GM12878 (cell line): ENCODE measurements around the gene RNF32. TPM values are rescaled to one million over a fixed set of nuclear protein-coding genes. Genes with fewer than 3 reads are reported as not detected.

Experiments
- ATAC-seq: fragments of 200-7000 bp; cut with Tn5 transposase; 3 replicates; pipeline ENCODE4 v1.9.1; 2020; ENCODE audit warnings: mild to moderate bottlenecking, moderate library complexity
- BruUV-seq: library from RNA; stranded (reverse); fragments of 400-500 nt; replicated peaks from 2 replicates; lab custom pipeline; 2021; lab: Mats Ljungman, UMichigan
- CTCF ChIA-PET: fragments of 300-600 bp; sonication (Branson Sonifier 250); formaldehyde crosslinking; extraction: SDS; loops from one replicate; lab custom pipeline; 2021; ENCODE audit warnings: inconsistent platforms; lab: Yijun Ruan, JAX
- POLR2A ChIA-PET: fragments of 350-600 bp; formaldehyde crosslinking; extraction: SDS; loops from one replicate; lab custom pipeline; 2021; ENCODE audit warnings: inconsistent platforms; lab: Charles Lee
- RAD21 ChIA-PET: fragments of 300-600 bp; sonication (Branson Sonifier 250); formaldehyde crosslinking; loops from one replicate; lab custom pipeline; 2023; ENCODE audit warnings: antibody characterized with exemption; ENCODE audit not compliant: unreplicated experiment; lab: Charles Lee
- SMC1A ChIA-PET: fragments of 300-600 bp; sonication (Branson Sonifier 250); formaldehyde crosslinking; loops from one replicate; lab custom pipeline; 2023; ENCODE audit not compliant: unreplicated experiment, uncharacterized antibody; lab: Charles Lee
- DNase-seq: peaks from one replicate; pipeline ENCODE4 v3.0.0-alpha.2; 2011; ENCODE audit warnings: low read depth, low spot score
- FAIRE-seq: peaks from 3 replicates; lab custom pipeline; 2011; peaks lifted over from hg19 to GRCh38; lab: Jason Lieb, UNC
- H2AFZ ChIP-seq: 2 replicates; pipeline ENCODE4 v1.6.0; 2011; ENCODE audit warnings: low read depth, low read length, control low read depth; ENCODE audit not compliant: control insufficient read depth
- H3K27ac ChIP-seq: 2 replicates; pipeline ENCODE4 v1.5.1; 2011; ENCODE audit warnings: control low read depth; ENCODE audit not compliant: control insufficient read depth, insufficient read depth
- H3K27me3 ChIP-seq, 2 experiments: replicated peaks in 1 of 2; 2 replicates each; pipeline versions ENCODE4 v1.6.0 to v1.6.1; 2011; ENCODE audit warnings: low read length in 1 of 2; ENCODE audit not compliant: control insufficient read depth in 2 of 2, insufficient read depth in 2 of 2
- H3K36me3 ChIP-seq, 2 experiments: 2 replicates each; pipeline ENCODE4 v1.5.1; 2011; ENCODE audit warnings: low read length in 1 of 2; ENCODE audit not compliant: control insufficient read depth in 2 of 2, insufficient read depth in 2 of 2
- H3K4me1 ChIP-seq: 2 replicates; pipeline ENCODE4 v1.6.1; 2011; ENCODE audit warnings: mild to moderate bottlenecking, low read length, moderate library complexity, mixed read lengths; ENCODE audit not compliant: control insufficient read depth, insufficient read depth
- H3K4me2 ChIP-seq: 2 replicates; pipeline ENCODE4 v1.6.0; 2011; ENCODE audit warnings: control low read depth; ENCODE audit not compliant: control insufficient read depth, insufficient read depth
- H3K4me3 ChIP-seq: fragments of 200-600 bp; sonication (generic); 2 replicates; pipeline ENCODE4 v1.5.1; 2016
- H3K79me2 ChIP-seq: 2 replicates; pipeline ENCODE4 v1.6.0; 2011; ENCODE audit warnings: low read length; ENCODE audit not compliant: control insufficient read depth, insufficient read depth
- H3K9ac ChIP-seq: 2 replicates; pipeline ENCODE4 v1.8.0; 2011; ENCODE audit warnings: low read length, control low read depth, mixed read lengths; ENCODE audit not compliant: control insufficient read depth, insufficient read depth
- H3K9me3 ChIP-seq: replicated peaks from 3 replicates; pipeline ENCODE4 v1.5.1; 2011; ENCODE audit warnings: mild to moderate bottlenecking, low read length; ENCODE audit not compliant: control insufficient read depth, insufficient read depth
- H4K20me1 ChIP-seq: 2 replicates; pipeline ENCODE4 v1.6.0; 2011; ENCODE audit not compliant: control insufficient read depth, insufficient read depth
- BCL11A ChIP-seq: IDR thresholded peaks from 2 replicates; pipeline ENCODE4 v1.6.1; 2011; ENCODE audit warnings: low read depth, low read length
- BHLHE40 ChIP-seq, 2 experiments: fragments of 450-650 bp in 1 of 2; IDR thresholded peaks; 2 replicates each; pipeline ENCODE4 v1.6.1; 2011 to 2017; ENCODE audit warnings: low read depth in 2 of 2, borderline replicate concordance in 1 of 2, improper control_type of control experiment in 1 of 2, low read length in 1 of 2, mild to moderate bottlenecking in 1 of 2
- CEBPZ ChIP-seq: fragments of 150-350 bp; IDR thresholded peaks from 2 replicates; pipeline ENCODE4 v1.6.1; 2016; ENCODE audit warnings: low read depth, low read length
- HDAC2 ChIP-seq: fragments of 200-600 bp; sonication (generic); IDR thresholded peaks from 2 replicates; pipeline ENCODE4 v1.6.1; 2017
- KAT2A ChIP-seq: conservative IDR thresholded peaks from 2 replicates; pipeline ENCODE4 v1.6.1; 2011; ENCODE audit warnings: low read depth, low read length; ENCODE audit not compliant: control insufficient read depth
- NFYB ChIP-seq: IDR thresholded peaks from 2 replicates; pipeline ENCODE4 v1.6.1; 2011; ENCODE audit warnings: low read depth, mild to moderate bottlenecking, low read length, improper control_type of control experiment, moderate library complexity; ENCODE audit not compliant: insufficient read depth
- SRF ChIP-seq, 2 experiments: IDR thresholded peaks; 2 replicates each; pipeline ENCODE4 v1.6.1; 2011; ENCODE audit warnings: low read depth in 2 of 2, low read length in 2 of 2, mild to moderate bottlenecking in 1 of 2, moderate library complexity in 1 of 2
- WRNIP1 ChIP-seq: IDR thresholded peaks from 2 replicates; pipeline ENCODE4 v1.6.1; 2011; ENCODE audit warnings: low read depth, low read length, improper control_type of control experiment, borderline replicate concordance
- ZNF384 ChIP-seq: IDR thresholded peaks from 2 replicates; pipeline ENCODE4 v1.6.1; 2012; ENCODE audit warnings: low read depth, mild to moderate bottlenecking, low read length, improper control_type of control experiment, borderline replicate concordance
- WGBS: methylation state at CpG from one replicate; pipeline ENCODE4 v1.1.6; 2016; ENCODE audit warnings: low lambda C conversion rate; ENCODE audit not compliant: insufficient replicate concordance, insufficient coverage; ENCODE audit errors: missing lambda C conversion rate; 5-methylcytosine and 5-hydroxymethylcytosine counted together
- in situ Hi-C: fragments of 300-500 bp; cut with MboI; formaldehyde crosslinking; loops from 9 replicates; pipeline ENCODE4 v1.14.3; 2018; ENCODE audit warnings: mixed read lengths
- intact Hi-C: fragments of 100-400 bp; cut with micrococcal nuclease; formaldehyde crosslinking; loops from one replicate; pipeline ENCODE4 v1.14.2; 2022; ENCODE audit not compliant: unreplicated experiment
- polyA plus RNA-seq, 11 experiments: library from polyadenylated mRNA; depleted of rRNA in 4 of 11; unstranded in 6 of 11; stranded (reverse) in 5 of 11; fragments of >200 nt; fragmentation: Nextera tagmentation in 4 of 11; fragmentation: Illumina TruSeq in 1 of 11; extraction: Ambion mirVana in 4 of 11; extraction: Trizol in 1 of 11; gene quantifications; 1 replicate in 1 of 11; 2 replicates in 10 of 11; pipeline versions ENCODE4 v1.2.1 to v1.2.3, GENCODE V29; 2011 to 2016; ENCODE audit warnings: inconsistent platforms in 2 of 11, missing spikeins in 2 of 11, low read depth in 1 of 11
- total RNA-seq, 4 experiments: library from RNA; depleted of rRNA in 3 of 4; stranded (reverse); fragments of >200 nt in 3 of 4; fragmentation: Illumina TruSeq in 1 of 4; extraction: Trizol in 1 of 4; gene quantifications; 2 replicates each; pipeline versions ENCODE4 v1.2.1 to v1.2.3, GENCODE V29; 2013 to 2021

Gene RNF32
- total and polyA plus RNA-seq, 10 of the 15 experiments (the other 5 are each of a cell fraction or from before 2014, with no cell fraction given) = 2.5 to 7.2 (median 3.7) TPM

- TF ChIP-seq CEBPZ (no peak), SRF (IDR thresholded peaks at IDR 0.05; ENCODE audit: low read depth in 2 of 2, low read length in 2 of 2) (no peak), WRNIP1 (no peak), HDAC2 (no peak), ZNF384 (no peak), NFYB (no peak)
- TF ChIP-seq, all 136 proteins: peak for 0
Observed at GRCh38 chr7:156692849-156693248, 52.3 kb downstream of the RNF32 start (continued).

- no peaks in the 10 kb centered on the region for H3K4me1 ChIP-seq
- no peak overlapping the region for H3K4me3 ChIP-seq
- H4K20me1 ChIP-seq = no peaks in the 10 kb centered on the region
- no peak for TF ChIP-seq KAT2A
- no peak for TF ChIP-seq BHLHE40 (IDR thresholded peaks at IDR 0.05; ENCODE audit: borderline replicate concordance in 1 of 2, low read depth in 2 of 2, low read length in 1 of 2)
- no peak for TF ChIP-seq BCL11A
- no peak for TF ChIP-seq WRNIP1
- no peak overlapping the region for H3K27ac ChIP-seq
- no peak for ATAC-seq
- no peak for FAIRE-seq
- in situ Hi-C loops = no loop called here
- 99% methylated on average over 3 of the region's 3 CpGs for WGBS
- H3K9ac ChIP-seq = no peak overlapping the region
- intact Hi-C loops = no loop called here
- DNase-seq = no peak
- no TSS peak for BruUV-seq
- peaks cover 2% of the 10 kb centered on the region; the same call in 2 of the 3 replicates for H3K9me3 ChIP-seq
- no peaks in the 10 kb centered on the region for H3K27me3 ChIP-seq
- H3K79me2 ChIP-seq = no peaks in the 10 kb centered on the region
- POLR2A ChIA-PET = interaction anchor here (1.2 kb wide), 1 partner anchor 40 kb away, joined by 3 read pairs; no protein-coding TSS in a partner anchor
- CTCF ChIA-PET = interaction anchor here (0.7 kb wide), 1 partner anchor 11 kb away, joined by 3 read pairs; no protein-coding TSS in a partner anchor
- SMC1A ChIA-PET = no interaction called here
- RAD21 ChIA-PET = no interaction called here
- H2AFZ ChIP-seq = no peak overlapping the region
- no peaks in the 10 kb centered on the region for H3K36me3 ChIP-seq
- no peak overlapping the region for H3K4me2 ChIP-seq
Observed at GRCh38 chr7:156693627-156694026, 53.1 kb downstream of the RNF32 start.
